Transverse colon (tissue), 4 donors: ENCODE data around the gene CREB3.

Experiments
- CTCF ChIP-seq, 5 experiments: fragments of 200-600 bp in 3 of 5; fragments of 450-650 bp in 2 of 5; sonication (generic) in 3 of 5; IDR thresholded peaks; 1 replicate in 2 of 5; 2 replicates in 3 of 5; pipeline ENCODE4 v1.5.1; 2016 to 2017; ENCODE audit warnings: antibody characterized with exemption in 5 of 5, inconsistent platforms in 3 of 5, mild to moderate bottlenecking in 2 of 5, moderate library complexity in 1 of 5
- EP300 ChIP-seq: sonication (generic); formaldehyde crosslinking; IDR thresholded peaks from one replicate; pipeline ENCODE4 v1.6.1; 2017; ENCODE audit warnings: antibody characterized with exemption, low read depth
- POLR2A ChIP-seq: fragments of 450-650 bp; IDR thresholded peaks from one replicate; pipeline ENCODE4 v1.6.1; 2016; ENCODE audit warnings: antibody characterized with exemption, mild to moderate bottlenecking, moderate library complexity
- POLR2AphosphoS5 ChIP-seq, 3 donors: sonication (generic); formaldehyde crosslinking; IDR thresholded peaks; one replicate each; pipeline ENCODE4 v1.6.1; 2016; ENCODE audit warnings: antibody characterized with exemption in 3 of 3

GRCh38 chr9:35713578-35713977, 18.9 kb upstream of the CREB3 start:
- TF ChIP-seq CTCF (IDR thresholded peaks at IDR 0.05): no peak
- no peak for TF ChIP-seq POLR2A
- no peak for TF ChIP-seq EP300
- TF ChIP-seq POLR2AphosphoS5 (IDR thresholded peaks at IDR 0.05): no peak
